NCI-H2196 treated with DMSO at 0.1 percent for 48 hours (cell line): ENCODE results near the gene CARD14.
"Not testable (repeated sequence)": the region's sequence is repeated elsewhere in the genome, so short reads cannot be mapped to it uniquely, and the experiment has no call there.

ENCODE experiments used
- DNase-seq: peaks from one replicate; lab custom pipeline; 2025; ENCODE audit not compliant: unreplicated experiment; lab: John Stamatoyannopoulos, UW

CARD14 gene

GRCh38 chr17:80183581-80184422, 14.0 kb downstream of the CARD14 start:
- no peak for DNase-seq

- no peak for DNase-seq
Observed at GRCh38 chr17:80184423-80184714, 14.5 kb downstream of the CARD14 start.

- DNase-seq, result no peak
Observed at GRCh38 chr17:80185968-80186367, 16.1 kb downstream of the CARD14 start.

- DNase-seq, result no peak
Observed at GRCh38 chr17:80187090-80187489, 17.3 kb downstream of the CARD14 start.

- no peak for DNase-seq
Observed at GRCh38 chr17:80187515-80187941, 17.7 kb downstream of the CARD14 start.

GRCh38 chr17:80189611-80190010, 19.8 kb downstream of the CARD14 start:
- DNase-seq, result no peak

GRCh38 chr17:80190716-80191115, 20.9 kb downstream of the CARD14 start:
- DNase-seq, result no peak

- no peak for DNase-seq
Observed at GRCh38 chr17:80191192-80191591, 21.4 kb downstream of the CARD14 start.

GRCh38 chr17:80191865-80192661, 22.2 kb downstream of the CARD14 start:
- DNase-seq, result no peak

GRCh38 chr17:80195141-80195540, 25.3 kb downstream of the CARD14 start:
- no peak for DNase-seq

GRCh38 chr17:80195671-80196529, 26.1 kb downstream of the CARD14 start:
- no peak for DNase-seq

GRCh38 chr17:80196652-80197051, 26.8 kb downstream of the CARD14 start:
- no peak for DNase-seq

- no peak for DNase-seq
Observed at GRCh38 chr17:80198144-80198661, 28.4 kb downstream of the CARD14 start.

GRCh38 chr17:80199295-80199694, 29.5 kb downstream of the CARD14 start:
- DNase-seq, result not testable (repeated sequence)

- DNase-seq, result no peak
Observed at GRCh38 chr17:80201446-80201845, 31.6 kb downstream of the CARD14 start.

- DNase-seq, result no peak
Observed at GRCh38 chr17:80202197-80202596, 32.4 kb downstream of the CARD14 start.

GRCh38 chr17:80203471-80203963, 33.7 kb downstream of the CARD14 start:
- DNase-seq, result no peak

GRCh38 chr17:80204626-80205468, 35.0 kb downstream of the CARD14 start:
- DNase-seq, result no peak

GRCh38 chr17:80205811-80206210, 36.0 kb downstream of the CARD14 start:
- no peak for DNase-seq

GRCh38 chr17:80208050-80208449, 38.2 kb downstream of the CARD14 start:
- no peak for DNase-seq
